Measurements from ENCODE around the gene TRABD. TPM values are rescaled to one million over a fixed set of nuclear protein-coding genes. Genes with fewer than 3 reads are reported as not detected.

Gene TRABD
- total RNA-seq, 1 donor from 2014 or later: 43.7 TPM

DNA sequence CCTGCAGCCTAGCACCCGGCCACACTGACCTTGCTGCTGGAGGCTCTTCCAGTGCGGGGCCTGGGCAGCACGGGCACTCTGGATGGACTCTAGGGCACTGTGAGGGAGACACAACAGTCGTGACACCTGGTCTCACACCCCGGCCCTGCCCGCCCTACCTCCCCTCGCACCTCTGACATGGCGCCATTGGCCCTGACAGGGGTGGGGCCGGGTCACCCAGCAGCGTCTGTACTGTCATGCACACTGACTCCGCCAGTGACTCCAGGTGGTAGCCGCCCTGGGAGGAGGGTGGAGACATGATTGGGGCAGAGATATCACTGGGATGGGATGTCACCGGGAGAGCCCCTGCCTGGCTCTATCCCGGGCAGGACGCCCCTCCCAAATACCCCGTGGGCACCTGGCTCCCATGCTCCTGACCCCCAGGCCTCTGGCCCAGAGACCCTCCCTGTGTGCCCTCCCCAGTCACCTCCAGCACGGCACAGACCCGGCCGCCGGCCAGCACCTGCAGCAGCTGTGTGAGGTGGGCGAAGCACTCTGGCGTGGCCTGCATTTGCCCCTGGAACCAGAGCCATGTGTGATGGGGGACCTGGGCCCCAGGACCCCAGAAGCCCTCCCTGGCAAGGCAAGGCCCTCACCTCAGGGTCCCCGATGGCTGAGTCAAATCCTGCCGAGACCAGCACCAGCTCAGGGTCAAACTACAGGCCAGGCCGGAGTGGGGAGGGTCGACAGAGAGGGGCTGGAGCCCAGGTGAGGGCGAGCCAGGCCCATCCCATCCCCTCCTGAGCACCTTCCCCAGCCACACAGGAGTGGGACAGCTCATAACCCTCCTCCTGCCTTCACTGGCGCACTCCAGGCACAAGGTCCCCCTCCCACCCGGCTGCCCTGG lies 62.7 kb downstream of the TRABD start:
- TF ChIP-seq, protein P1, sequence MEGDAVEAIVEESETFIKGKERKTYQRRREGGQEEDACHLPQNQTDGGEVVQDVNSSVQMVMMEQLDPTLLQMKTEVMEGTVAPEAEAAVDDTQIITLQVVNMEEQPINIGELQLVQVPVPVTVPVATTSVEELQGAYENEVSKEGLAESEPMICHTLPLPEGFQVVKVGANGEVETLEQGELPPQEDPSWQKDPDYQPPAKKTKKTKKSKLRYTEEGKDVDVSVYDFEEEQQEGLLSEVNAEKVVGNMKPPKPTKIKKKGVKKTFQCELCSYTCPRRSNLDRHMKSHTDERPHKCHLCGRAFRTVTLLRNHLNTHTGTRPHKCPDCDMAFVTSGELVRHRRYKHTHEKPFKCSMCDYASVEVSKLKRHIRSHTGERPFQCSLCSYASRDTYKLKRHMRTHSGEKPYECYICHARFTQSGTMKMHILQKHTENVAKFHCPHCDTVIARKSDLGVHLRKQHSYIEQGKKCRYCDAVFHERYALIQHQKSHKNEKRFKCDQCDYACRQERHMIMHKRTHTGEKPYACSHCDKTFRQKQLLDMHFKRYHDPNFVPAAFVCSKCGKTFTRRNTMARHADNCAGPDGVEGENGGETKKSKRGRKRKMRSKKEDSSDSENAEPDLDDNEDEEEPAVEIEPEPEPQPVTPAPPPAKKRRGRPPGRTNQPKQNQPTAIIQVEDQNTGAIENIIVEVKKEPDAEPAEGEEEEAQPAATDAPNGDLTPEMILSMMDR (IDR thresholded peaks at IDR 0.05): no peak
- peaks cover 60% of the 10 kb centered on the region for H3K4me1 ChIP-seq
- no peak overlapping the region for H3K4me3 ChIP-seq
- intact Hi-C loops (cut with DNase I): no loop called here
- H3K36me3 ChIP-seq: peaks cover 12% of the 10 kb centered on the region
- H3K27ac ChIP-seq: no peak overlapping the region
- H3K9me3 ChIP-seq: no peaks in the 10 kb centered on the region
- ATAC-seq: no peak
- no peaks in the 10 kb centered on the region for H3K27me3 ChIP-seq (ENCODE audit: low read depth)
- no peak for DNase-seq

Other genes with a start within 250 kb of the TRABD start
- 94.7 TPM for gene PIM3, start 225.1 kb upstream of the TRABD start, total RNA-seq
- 0.09 TPM for gene IL17REL, start 173.1 kb upstream of the TRABD start, total RNA-seq
- not detected for gene TTLL8, start 127.6 kb upstream of the TRABD start, total RNA-seq
- gene MLC1, start 100.5 kb upstream of the TRABD start, total RNA-seq: 3.2 TPM
- gene MOV10L1, start 95.9 kb upstream of the TRABD start, total RNA-seq: 0.56 TPM
- gene PANX2, start 15.2 kb upstream of the TRABD start, total RNA-seq: 2.5 TPM
- gene SELENOO, start 15.1 kb downstream of the TRABD start, total RNA-seq: 18.7 TPM
- 48.5 TPM for gene TUBGCP6, start 59.1 kb downstream of the TRABD start, total RNA-seq
- gene HDAC10, start 65.4 kb downstream of the TRABD start, total RNA-seq: 47.9 TPM
- gene MAPK12, start 75.8 kb downstream of the TRABD start, total RNA-seq: 11.9 TPM
- gene MAPK11, start 84.5 kb downstream of the TRABD start, total RNA-seq: 13.1 TPM
- 256 TPM for gene PLXNB2, start 121.7 kb downstream of the TRABD start, total RNA-seq
- 14.4 TPM for gene DENND6B, start 141.1 kb downstream of the TRABD start, total RNA-seq
- gene PPP6R2, start 157.4 kb downstream of the TRABD start, total RNA-seq: 52.5 TPM

Data from lower lobe of right lung (tissue), 2 donors.